Testis (tissue), 2 donors: ENCODE data around the gene GUCY2D.

Experiments
- POLR2A ChIP-seq: fragments of 450-650 bp; IDR thresholded peaks from one replicate; pipeline ENCODE4 v1.6.1; 2017; ENCODE audit warnings: antibody characterized with exemption, mild to moderate bottlenecking, moderate library complexity
- TF ChIP-seq, protein P1 (sequence below), 3 experiments: fragments of 450-650 bp in 2 of 3; fragments of 200-600 bp in 1 of 3; sonication (generic) in 1 of 3; IDR thresholded peaks; one replicate each; pipeline ENCODE4 v1.5.1; 2016 to 2019; ENCODE audit warnings: antibody characterized with exemption in 3 of 3, mild to moderate bottlenecking in 2 of 3, moderate library complexity in 1 of 3

DNA sequence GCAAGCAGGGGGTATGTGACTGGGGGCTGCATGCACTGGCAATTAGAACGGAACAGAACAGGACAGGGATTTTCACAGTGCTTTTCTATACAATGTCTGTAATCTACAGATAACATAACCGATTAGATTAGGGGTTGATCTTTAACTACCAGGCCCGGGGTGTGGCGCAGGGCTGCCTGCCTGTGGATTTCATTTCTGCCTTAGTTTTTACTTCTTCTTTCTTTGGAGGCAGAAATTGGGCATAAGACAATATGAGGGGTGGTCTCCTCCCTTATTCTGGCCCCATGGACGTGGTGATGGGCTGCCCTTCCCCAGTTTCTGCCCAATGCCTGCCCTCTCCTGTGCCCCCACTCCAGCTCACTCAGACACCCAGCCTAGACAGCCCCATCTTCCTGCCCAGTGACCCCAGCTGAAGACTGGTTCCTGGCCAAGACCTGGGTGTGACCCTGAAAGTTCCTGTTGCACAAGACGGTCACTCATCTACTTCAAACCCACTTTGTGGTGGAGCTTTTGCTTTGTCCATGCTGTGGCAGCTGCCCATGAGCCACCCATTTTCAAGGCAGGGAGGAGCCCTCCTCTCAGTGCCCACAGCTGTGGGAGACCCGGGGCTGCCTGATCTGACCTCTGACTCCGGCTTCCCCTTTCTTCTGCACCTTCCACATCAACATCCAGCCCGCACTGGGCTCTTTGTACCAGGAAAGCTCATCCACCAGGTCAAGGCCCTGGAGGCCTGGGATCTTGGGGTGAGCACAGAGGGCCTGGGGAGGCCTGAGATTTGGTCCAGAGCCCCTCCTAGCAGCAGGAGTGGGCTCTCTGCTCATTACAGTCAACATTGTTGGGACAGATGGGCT is 66.5 kb downstream of the GUCY2D start:
- TF ChIP-seq, protein P1, sequence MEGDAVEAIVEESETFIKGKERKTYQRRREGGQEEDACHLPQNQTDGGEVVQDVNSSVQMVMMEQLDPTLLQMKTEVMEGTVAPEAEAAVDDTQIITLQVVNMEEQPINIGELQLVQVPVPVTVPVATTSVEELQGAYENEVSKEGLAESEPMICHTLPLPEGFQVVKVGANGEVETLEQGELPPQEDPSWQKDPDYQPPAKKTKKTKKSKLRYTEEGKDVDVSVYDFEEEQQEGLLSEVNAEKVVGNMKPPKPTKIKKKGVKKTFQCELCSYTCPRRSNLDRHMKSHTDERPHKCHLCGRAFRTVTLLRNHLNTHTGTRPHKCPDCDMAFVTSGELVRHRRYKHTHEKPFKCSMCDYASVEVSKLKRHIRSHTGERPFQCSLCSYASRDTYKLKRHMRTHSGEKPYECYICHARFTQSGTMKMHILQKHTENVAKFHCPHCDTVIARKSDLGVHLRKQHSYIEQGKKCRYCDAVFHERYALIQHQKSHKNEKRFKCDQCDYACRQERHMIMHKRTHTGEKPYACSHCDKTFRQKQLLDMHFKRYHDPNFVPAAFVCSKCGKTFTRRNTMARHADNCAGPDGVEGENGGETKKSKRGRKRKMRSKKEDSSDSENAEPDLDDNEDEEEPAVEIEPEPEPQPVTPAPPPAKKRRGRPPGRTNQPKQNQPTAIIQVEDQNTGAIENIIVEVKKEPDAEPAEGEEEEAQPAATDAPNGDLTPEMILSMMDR (IDR thresholded peaks at IDR 0.05), result no peak
- no peak for TF ChIP-seq POLR2A
